ENCODE data around the gene EIF3K. TPM values are rescaled to one million over a fixed set of nuclear protein-coding genes. Genes with fewer than 3 reads are reported as not detected.

EIF3K gene
- total and polyA plus RNA-seq, 2 of the 8 experiments (the other 6 are each of a cell fraction or from before 2014, with no cell fraction given) = 329 to 937 TPM

DNA sequence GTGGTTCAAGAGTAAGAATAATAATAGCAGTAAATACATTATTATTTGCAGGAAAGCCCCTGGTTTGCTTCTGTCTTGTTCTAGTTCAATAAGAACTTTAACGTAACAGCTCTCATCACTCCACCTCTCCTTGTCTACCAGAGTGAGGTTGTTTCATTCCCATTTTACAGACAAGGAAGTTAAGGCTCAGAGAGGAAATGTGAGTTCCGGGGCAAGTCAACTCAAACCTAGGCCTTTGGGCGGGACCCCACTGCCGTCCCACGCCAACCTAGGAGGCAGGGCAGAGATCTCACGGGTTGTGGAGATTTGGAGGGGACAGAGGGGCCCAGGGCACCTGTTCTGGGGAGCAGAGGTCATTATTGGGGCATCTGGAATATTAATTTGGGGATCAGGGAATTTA lies 2.7 kb upstream of the EIF3K start:
- peaks cover 4% of the 10 kb centered on the region; the same call in 1 of the 2 replicates for H3K79me1 ChIP-seq (ENCODE audit: low read depth, low read length)
- ChIA-PET CTCF (ENCODE audit: partially characterized antibody) (interaction anchor here (0.9 kb wide), 1 partner anchor 18 kb away, joined by 4 read pairs; no protein-coding TSS in a partner anchor), POLR2A (ENCODE audit: partially characterized antibody) (interaction anchor here (0.9 to 2.0 kb wide), 2 partner anchors 17 to 22 kb away, joined by 3 to 10 read pairs; no protein-coding TSS in a partner anchor)
- TF ChIP-seq MAFK (IDR thresholded peaks at IDR 0.05; ENCODE audit: low read depth, low read length) (no peak), SP2 (IDR thresholded peaks at IDR 0.05; ENCODE audit: low read length) (no peak), SIX5 (IDR thresholded peaks at IDR 0.05; ENCODE audit: low read depth, low read length) (no peak), TAF7 (optimal IDR thresholded peaks at IDR 0.05; ENCODE audit: borderline replicate concordance, low read depth, low read length) (no peak), SIRT6 (IDR thresholded peaks at IDR 0.05; ENCODE audit: low read length) (no peak), FOSL1 (IDR thresholded peaks at IDR 0.05; ENCODE audit: insufficient read depth, low read depth, low read length) (no peak), BRCA1 (IDR thresholded peaks at IDR 0.05; ENCODE audit: low read depth, low read length) (no peak), CTBP2 (IDR thresholded peaks at IDR 0.05; ENCODE audit: borderline replicate concordance, insufficient read depth, insufficient read length, low read length) (no peak), KDM4A (IDR thresholded peaks at IDR 0.05; ENCODE audit: low read depth, low read length, severe bottlenecking) (no peak), POLR2A (IDR thresholded peaks at IDR 0.05; ENCODE audit: control extremely low read depth in 1 of 2, low read depth in 2 of 2, low read length in 2 of 2) (no peak)
- TF ChIP-seq, protein P1, sequence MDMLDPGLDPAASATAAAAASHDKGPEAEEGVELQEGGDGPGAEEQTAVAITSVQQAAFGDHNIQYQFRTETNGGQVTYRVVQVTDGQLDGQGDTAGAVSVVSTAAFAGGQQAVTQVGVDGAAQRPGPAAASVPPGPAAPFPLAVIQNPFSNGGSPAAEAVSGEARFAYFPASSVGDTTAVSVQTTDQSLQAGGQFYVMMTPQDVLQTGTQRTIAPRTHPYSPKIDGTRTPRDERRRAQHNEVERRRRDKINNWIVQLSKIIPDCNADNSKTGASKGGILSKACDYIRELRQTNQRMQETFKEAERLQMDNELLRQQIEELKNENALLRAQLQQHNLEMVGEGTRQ (IDR thresholded peaks at IDR 0.05; ENCODE audit: low read length) = no peak
- TF ChIP-seq, protein P2, sequence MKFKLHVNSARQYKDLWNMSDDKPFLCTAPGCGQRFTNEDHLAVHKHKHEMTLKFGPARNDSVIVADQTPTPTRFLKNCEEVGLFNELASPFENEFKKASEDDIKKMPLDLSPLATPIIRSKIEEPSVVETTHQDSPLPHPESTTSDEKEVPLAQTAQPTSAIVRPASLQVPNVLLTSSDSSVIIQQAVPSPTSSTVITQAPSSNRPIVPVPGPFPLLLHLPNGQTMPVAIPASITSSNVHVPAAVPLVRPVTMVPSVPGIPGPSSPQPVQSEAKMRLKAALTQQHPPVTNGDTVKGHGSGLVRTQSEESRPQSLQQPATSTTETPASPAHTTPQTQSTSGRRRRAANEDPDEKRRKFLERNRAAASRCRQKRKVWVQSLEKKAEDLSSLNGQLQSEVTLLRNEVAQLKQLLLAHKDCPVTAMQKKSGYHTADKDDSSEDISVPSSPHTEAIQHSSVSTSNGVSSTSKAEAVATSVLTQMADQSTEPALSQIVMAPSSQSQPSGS (IDR thresholded peaks at IDR 0.05; ENCODE audit: low read length) = no peak

More for the DNA sequence above, 2.7 kb upstream of the EIF3K start:
- no peak overlapping the region for H3K14ac ChIP-seq (ENCODE audit: insufficient read length)
- no peak for FAIRE-seq
- H4K8ac ChIP-seq (ENCODE audit: extremely low read depth, insufficient read depth, low read length) = no peak overlapping the region
- H2AFZ ChIP-seq (ENCODE audit: low read length) = no peak overlapping the region
- H3K4me3 ChIP-seq (ENCODE audit: extremely low read depth in 1 of 4, insufficient read depth in 2 of 4, low read depth in 3 of 4, low read length in 4 of 4) = no peak overlapping the region
- H3K27ac ChIP-seq (ENCODE audit: low read depth, low read length) = no peak overlapping the region
- H4K91ac ChIP-seq (replicated peaks; ENCODE audit: insufficient read length, low read length) = no peak overlapping the region
- no peaks in the 10 kb centered on the region for H3K27me3 ChIP-seq (replicated peaks in 1 of 4; ENCODE audit: control insufficient read depth in 3 of 4, extremely low read depth in 1 of 4, insufficient read depth in 3 of 4, low read length in 3 of 4)
- H3K79me2 ChIP-seq (ENCODE audit: control insufficient read depth in 1 of 2, insufficient read depth in 2 of 2, low read length in 2 of 2) = peaks cover 0 to 15% of the 10 kb centered on the region in 2 experiments; a peak in 2 of 4 replicates
- H3K9ac ChIP-seq (replicated peaks in 1 of 4; ENCODE audit: extremely low read depth in 1 of 4, low read depth in 3 of 4, low read length in 3 of 4) = no peak overlapping the region
- H3K36me3 ChIP-seq (ENCODE audit: control insufficient read depth in 2 of 4, insufficient read depth in 4 of 4, low read length in 3 of 4) = peaks cover under 1 to 10% (median 6%) of the 10 kb centered on the region in 4 experiments
- H2BK120ac ChIP-seq (replicated peaks; ENCODE audit: low read depth, low read length) = no peak overlapping the region
- peaks cover 2% of the 10 kb centered on the region for H3K23me2 ChIP-seq (ENCODE audit: low read depth, low read length)
- H4K5ac ChIP-seq (ENCODE audit: insufficient read length, low read depth, low read length) = no peak overlapping the region
- no peak overlapping the region for H2BK12ac ChIP-seq (ENCODE audit: low read depth, low read length)
- 92% methylated on average over 6 of the region's 6 CpGs; no CpG with 5 or more reads in 1 of the 2 experiments for WGBS, 2 experiments (ENCODE audit: extremely low coverage in 1 of 2, insufficient coverage in 1 of 2, insufficient read length in 1 of 2, insufficient replicate concordance in 2 of 2, low coverage in 1 of 2, low lambda C conversion rate in 2 of 2, missing lambda C conversion rate in 1 of 2)
- H4K20me1 ChIP-seq (replicated peaks in 1 of 2; ENCODE audit: control insufficient read depth in 1 of 2, insufficient read depth in 2 of 2, low read length in 2 of 2) = peaks cover 0 to 2% of the 10 kb centered on the region in 2 experiments
- no peak overlapping the region for H3K23ac ChIP-seq (ENCODE audit: insufficient read length)
- no peak overlapping the region for H3K18ac ChIP-seq (ENCODE audit: extremely low read depth, low read length)
- no peak overlapping the region for H3K4me2 ChIP-seq (ENCODE audit: insufficient read depth in 1 of 2, low read depth in 2 of 2, low read length in 2 of 2)
- no peaks in the 10 kb centered on the region for H3K9me3 ChIP-seq (ENCODE audit: insufficient read depth in 2 of 2, low read depth in 1 of 2, low read length in 1 of 2)
- no peak for DNase-seq (ENCODE audit: low read depth in 1 of 2, low spot score in 2 of 2)
- no peak overlapping the region for H2BK20ac ChIP-seq (ENCODE audit: low read length)
- no peak overlapping the region for H2AK5ac ChIP-seq (ENCODE audit: low read depth, low read length)
- no peak overlapping the region for H2BK5ac ChIP-seq (ENCODE audit: low read depth, low read length)
- no peak overlapping the region for H3K4ac ChIP-seq (replicated peaks; ENCODE audit: insufficient read length, low read depth, low read length)
- no peak overlapping the region for H3K56ac ChIP-seq (replicated peaks; ENCODE audit: insufficient read length, low read depth, low read length)
- H3K4me1 ChIP-seq (replicated peaks in 1 of 4; ENCODE audit: control insufficient read depth in 3 of 4, insufficient read depth in 4 of 4, low read length in 3 of 4) = peaks cover 4 to 14% (median 11%) of the 10 kb centered on the region in 4 experiments
- no peak overlapping the region for H2BK15ac ChIP-seq (ENCODE audit: low read length)

All from H1 (cell line).